ENCODE data around the gene HSPH1.

DNA sequence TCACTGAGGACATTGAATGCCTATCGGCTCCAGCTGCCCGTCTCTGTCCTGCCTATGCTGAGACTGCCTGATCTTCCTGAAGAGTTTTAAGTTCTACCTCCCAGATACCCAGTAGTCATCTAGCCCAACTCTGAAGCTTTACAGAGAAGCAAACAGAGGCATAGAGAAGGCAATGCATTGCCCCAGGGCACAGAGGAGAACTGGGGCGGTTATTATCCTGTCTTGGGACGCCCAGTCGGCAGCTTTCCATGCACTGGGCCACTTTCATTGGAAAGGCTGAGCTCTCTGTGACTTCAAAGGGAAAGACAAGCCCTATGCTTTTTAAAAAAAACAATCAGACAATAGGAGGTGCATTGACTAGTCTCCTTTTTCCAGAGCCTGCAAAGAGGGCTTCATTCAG lies 71.6 kb downstream of the HSPH1 start:
- TF ChIP-seq, protein P1, sequence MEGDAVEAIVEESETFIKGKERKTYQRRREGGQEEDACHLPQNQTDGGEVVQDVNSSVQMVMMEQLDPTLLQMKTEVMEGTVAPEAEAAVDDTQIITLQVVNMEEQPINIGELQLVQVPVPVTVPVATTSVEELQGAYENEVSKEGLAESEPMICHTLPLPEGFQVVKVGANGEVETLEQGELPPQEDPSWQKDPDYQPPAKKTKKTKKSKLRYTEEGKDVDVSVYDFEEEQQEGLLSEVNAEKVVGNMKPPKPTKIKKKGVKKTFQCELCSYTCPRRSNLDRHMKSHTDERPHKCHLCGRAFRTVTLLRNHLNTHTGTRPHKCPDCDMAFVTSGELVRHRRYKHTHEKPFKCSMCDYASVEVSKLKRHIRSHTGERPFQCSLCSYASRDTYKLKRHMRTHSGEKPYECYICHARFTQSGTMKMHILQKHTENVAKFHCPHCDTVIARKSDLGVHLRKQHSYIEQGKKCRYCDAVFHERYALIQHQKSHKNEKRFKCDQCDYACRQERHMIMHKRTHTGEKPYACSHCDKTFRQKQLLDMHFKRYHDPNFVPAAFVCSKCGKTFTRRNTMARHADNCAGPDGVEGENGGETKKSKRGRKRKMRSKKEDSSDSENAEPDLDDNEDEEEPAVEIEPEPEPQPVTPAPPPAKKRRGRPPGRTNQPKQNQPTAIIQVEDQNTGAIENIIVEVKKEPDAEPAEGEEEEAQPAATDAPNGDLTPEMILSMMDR (conservative IDR thresholded peaks at IDR 0.05), result no peak
- no peak for TF ChIP-seq ZFX (IDR thresholded peaks at IDR 0.05)

All from C4-2B (cell line).